HAP-1 (cell line): ENCODE data around the gene ANAPC4.

Source experiments
- DNase-seq, 2 experiments: peaks; one replicate each; pipeline ENCODE4 v3.0.0-alpha.2; 2016 to 2020; ENCODE audit warnings: low spot score in 2 of 2
- H3K27me3 ChIP-seq: fragments of 250-450 bp; sonication (Bioruptor Pico); 2 replicates; pipeline ENCODE4 v1.5.1; 2020; ENCODE audit warnings: low read depth, mild to moderate bottlenecking, moderate library complexity
- H3K36me3 ChIP-seq: fragments of 250-450 bp; sonication (Bioruptor Pico); replicated peaks from 2 replicates; pipeline ENCODE4 v1.5.1; 2020; ENCODE audit warnings: mild to moderate bottlenecking
- H3K4me1 ChIP-seq: fragments of 250-450 bp; sonication (Bioruptor Pico); 2 replicates; pipeline ENCODE4 v1.5.1; 2020; ENCODE audit warnings: mild to moderate bottlenecking
- H3K4me3 ChIP-seq: fragments of 250-450 bp; sonication (Bioruptor Pico); 2 replicates; pipeline ENCODE4 v1.5.1; 2020; ENCODE audit warnings: mild to moderate bottlenecking, moderate library complexity
- H3K9me3 ChIP-seq: fragments of 250-450 bp; sonication (Bioruptor Pico); 2 replicates; pipeline ENCODE4 v1.5.1; 2020; ENCODE audit warnings: mild to moderate bottlenecking, moderate library complexity
- in situ Hi-C: fragments of 300-500 bp; cut with MboI; formaldehyde crosslinking; loops from 3 replicates; pipeline ENCODE4 v1.14.3; 2020; ENCODE audit warnings: low sequenced_read_pairs, inconsistent platforms, mixed read lengths

The ANAPC4 gene

DNA sequence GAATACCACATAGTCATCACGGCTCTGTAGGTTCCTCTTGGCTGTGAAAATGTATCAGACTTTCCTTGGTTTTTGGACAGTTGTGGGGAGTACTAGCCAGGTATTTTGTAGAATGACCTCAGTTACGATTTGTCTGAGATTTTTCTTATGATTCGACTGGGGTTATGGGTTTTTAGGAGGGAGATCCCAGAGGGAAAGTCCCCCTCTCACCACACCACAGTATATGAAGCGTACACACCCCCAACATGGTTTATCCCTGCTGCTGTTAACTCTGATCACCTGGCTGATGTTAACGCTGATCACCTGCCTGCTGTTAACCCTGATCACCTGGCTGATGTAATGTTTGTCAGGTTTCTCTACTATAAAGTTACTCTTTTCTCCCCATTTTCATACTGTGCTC lies 72.6 kb downstream of the ANAPC4 start:
- Histone ChIP-seq H3K4me1 (no peaks in the 10 kb centered on the region), H3K9me3 (no peaks in the 10 kb centered on the region), H3K36me3 (no peaks in the 10 kb centered on the region), H3K27me3 (peaks cover 2% of the 10 kb centered on the region; the same call in 1 of the 2 replicates), H3K4me3 (no peak overlapping the region)
- DNase-seq: no peak
- in situ Hi-C loops: loop anchor here (10.0 kb wide), 1 partner anchor 315 kb away; no protein-coding TSS in a partner anchor

DNA sequence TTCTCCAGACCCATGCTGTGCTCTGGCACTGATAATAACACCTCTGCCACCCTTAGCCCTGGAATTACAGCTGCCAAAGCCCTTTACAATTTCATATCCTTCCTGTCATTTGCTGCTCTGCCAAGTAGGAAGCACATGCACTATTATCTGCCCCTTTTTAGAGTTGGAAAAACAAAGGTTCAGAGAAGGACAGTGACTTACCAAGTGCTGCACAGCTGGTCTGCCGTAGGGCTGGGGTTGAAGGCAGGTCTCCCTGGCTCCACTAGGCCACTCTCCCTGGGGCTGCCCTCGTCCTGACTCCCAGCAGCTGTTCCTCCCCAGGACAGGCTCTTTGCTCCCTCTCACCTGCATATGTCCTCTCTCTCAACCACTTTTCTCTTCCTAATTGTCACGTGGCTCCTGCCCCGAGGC lies 73.4 kb downstream of the ANAPC4 start:
- DNase-seq: no peak
- H3K36me3 ChIP-seq: no peaks in the 10 kb centered on the region
- H3K4me1 ChIP-seq: no peaks in the 10 kb centered on the region
- in situ Hi-C loops: no loop called here
- H3K4me3 ChIP-seq: no peak overlapping the region
- no peaks in the 10 kb centered on the region for H3K9me3 ChIP-seq
- H3K27me3 ChIP-seq: peaks cover 2% of the 10 kb centered on the region; the same call in 1 of the 2 replicates

DNA sequence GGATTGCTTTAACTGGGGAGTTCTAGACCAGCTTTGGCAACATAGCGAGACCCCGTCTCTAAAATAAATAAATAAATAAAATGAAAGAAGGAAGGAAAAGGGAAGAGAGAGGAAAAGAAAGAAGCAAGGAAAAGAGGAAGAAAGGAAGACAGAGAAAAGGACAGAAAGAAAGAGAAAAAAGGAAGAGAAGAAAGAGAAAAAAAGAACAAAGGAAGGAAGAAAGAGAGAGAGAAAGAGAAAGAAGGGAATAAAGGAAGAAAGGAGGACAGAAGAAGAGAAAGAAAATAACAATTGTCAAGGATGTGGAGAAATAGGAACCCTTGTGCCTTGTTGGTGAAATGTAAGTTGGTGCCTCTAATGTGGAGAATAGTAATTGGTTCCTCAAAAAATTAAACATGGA lies 74.6 kb downstream of the ANAPC4 start:
- in situ Hi-C loops: no loop called here
- Histone ChIP-seq H3K9me3 (no peaks in the 10 kb centered on the region), H3K4me3 (no peak overlapping the region), H3K27me3 (peaks cover 2% of the 10 kb centered on the region; the same call in 1 of the 2 replicates), H3K4me1 (no peaks in the 10 kb centered on the region), H3K36me3 (no peaks in the 10 kb centered on the region)
- DNase-seq: no peak

- in situ Hi-C loops: no loop called here
- DNase-seq: no peak
- Histone ChIP-seq H3K36me3 (no peaks in the 10 kb centered on the region), H3K4me1 (no peaks in the 10 kb centered on the region), H3K4me3 (no peak overlapping the region), H3K9me3 (no peaks in the 10 kb centered on the region), H3K27me3 (peaks cover 6% of the 10 kb centered on the region; the same call in 1 of the 2 replicates)
Observed at GRCh38 chr4:25452081-25452480, 75.0 kb downstream of the ANAPC4 start.

- Histone ChIP-seq H3K9me3 (no peaks in the 10 kb centered on the region), H3K4me3 (no peak overlapping the region), H3K36me3 (no peaks in the 10 kb centered on the region), H3K27me3 (peaks cover 6% of the 10 kb centered on the region; the same call in 1 of the 2 replicates), H3K4me1 (no peaks in the 10 kb centered on the region)
- DNase-seq: no peak
- in situ Hi-C loops: no loop called here
Observed at GRCh38 chr4:25454476-25454875, 77.4 kb downstream of the ANAPC4 start.

GRCh38 chr4:25457053-25457715 lies 80.1 kb downstream of the ANAPC4 start:
- no peak for DNase-seq
- Histone ChIP-seq H3K9me3 (no peaks in the 10 kb centered on the region), H3K36me3 (no peaks in the 10 kb centered on the region), H3K4me1 (no peaks in the 10 kb centered on the region), H3K27me3 (peaks cover 4% of the 10 kb centered on the region; the same call in 1 of the 2 replicates), H3K4me3 (no peak overlapping the region)
- in situ Hi-C loops: no loop called here

- in situ Hi-C loops: no loop called here
- no peaks in the 10 kb centered on the region for H3K9me3 ChIP-seq
- DNase-seq: no peak
Observed at GRCh38 chr4:25466966-25467697, 90.1 kb downstream of the ANAPC4 start.

GRCh38 chr4:25467843-25468242 lies 90.8 kb downstream of the ANAPC4 start:
- Histone ChIP-seq H3K9me3 (no peaks in the 10 kb centered on the region), H3K4me1 (no peaks in the 10 kb centered on the region), H3K36me3 (no peaks in the 10 kb centered on the region), H3K27me3 (no peaks in the 10 kb centered on the region; the same call in 1 of the 2 replicates), H3K4me3 (no peak overlapping the region)
- in situ Hi-C loops: no loop called here
- no peak for DNase-seq

More at GRCh38 chr4:25466966-25467697, 90.1 kb downstream of the ANAPC4 start:
- Histone ChIP-seq H3K4me1 (no peaks in the 10 kb centered on the region), H3K36me3 (no peaks in the 10 kb centered on the region), H3K4me3 (no peak overlapping the region), H3K27me3 (no peaks in the 10 kb centered on the region; the same call in 1 of the 2 replicates)
